MM.1S (cell line): Measurements from ENCODE around the gene DYNLRB1.

Experiments used
- EZH2 ChIP-seq: fragments of 300-600 bp; sonication (generic); optimal IDR thresholded peaks from 2 replicates; pipeline ENCODE3; 2017; ENCODE audit warnings: low read depth, mild to moderate bottlenecking, antibody characterized with exemption, low read length, mixed read lengths
- TF ChIP-seq, protein P1 (sequence below): fragments of 300-600 bp; sonication (generic); IDR thresholded peaks from 2 replicates; pipeline ENCODE4 v1.5.1; 2016; ENCODE audit warnings: antibody characterized with exemption, low read length, mixed read lengths

DNA sequence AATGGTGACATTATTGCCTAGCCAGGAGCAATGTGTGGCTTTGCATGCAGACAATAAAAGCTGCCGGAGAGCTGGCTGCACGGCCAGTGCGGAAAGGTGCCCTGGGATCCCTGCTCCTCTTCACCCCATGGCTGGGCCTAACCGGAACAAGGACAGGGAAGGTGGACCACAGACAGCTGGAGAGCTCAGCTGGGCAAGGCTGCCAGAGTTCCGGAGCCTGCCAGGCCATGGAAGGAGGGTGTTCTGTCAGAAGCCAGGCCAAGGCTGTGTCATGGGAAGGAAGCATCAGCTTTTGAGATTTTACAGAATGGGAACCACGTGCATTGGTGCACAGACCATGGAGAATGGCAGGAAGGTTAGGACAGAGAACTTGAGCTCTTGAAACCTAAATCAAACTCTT is 67.3 kb downstream of the DYNLRB1 start:
- TF ChIP-seq, protein P1, sequence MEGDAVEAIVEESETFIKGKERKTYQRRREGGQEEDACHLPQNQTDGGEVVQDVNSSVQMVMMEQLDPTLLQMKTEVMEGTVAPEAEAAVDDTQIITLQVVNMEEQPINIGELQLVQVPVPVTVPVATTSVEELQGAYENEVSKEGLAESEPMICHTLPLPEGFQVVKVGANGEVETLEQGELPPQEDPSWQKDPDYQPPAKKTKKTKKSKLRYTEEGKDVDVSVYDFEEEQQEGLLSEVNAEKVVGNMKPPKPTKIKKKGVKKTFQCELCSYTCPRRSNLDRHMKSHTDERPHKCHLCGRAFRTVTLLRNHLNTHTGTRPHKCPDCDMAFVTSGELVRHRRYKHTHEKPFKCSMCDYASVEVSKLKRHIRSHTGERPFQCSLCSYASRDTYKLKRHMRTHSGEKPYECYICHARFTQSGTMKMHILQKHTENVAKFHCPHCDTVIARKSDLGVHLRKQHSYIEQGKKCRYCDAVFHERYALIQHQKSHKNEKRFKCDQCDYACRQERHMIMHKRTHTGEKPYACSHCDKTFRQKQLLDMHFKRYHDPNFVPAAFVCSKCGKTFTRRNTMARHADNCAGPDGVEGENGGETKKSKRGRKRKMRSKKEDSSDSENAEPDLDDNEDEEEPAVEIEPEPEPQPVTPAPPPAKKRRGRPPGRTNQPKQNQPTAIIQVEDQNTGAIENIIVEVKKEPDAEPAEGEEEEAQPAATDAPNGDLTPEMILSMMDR = no peak
- no peak for TF ChIP-seq EZH2
